Neural progenitor cell (in vitro differentiated cells): Measurements from ENCODE around the gene FCRL1. TPM values are rescaled to one million over a fixed set of nuclear protein-coding genes. Genes with fewer than 3 reads are reported as not detected.

Experiments used
- DNase-seq: peaks from one replicate; pipeline ENCODE4 v3.0.0-alpha.2; 2016; ENCODE audit warnings: low spot score
- H2AFZ ChIP-seq: fragments of 200-600 bp; sonication (generic); replicated peaks from 2 replicates; pipeline ENCODE4 v1.6.1; 2016; ENCODE audit warnings: antibody characterized with exemption
- H3F3A ChIP-seq: fragments of 200-600 bp; sonication (generic); 2 replicates; pipeline ENCODE4 v1.6.1; 2016; ENCODE audit warnings: antibody characterized with exemption, low read depth
- H3K27ac ChIP-seq: fragments of 200-600 bp; sonication (generic); 2 replicates; pipeline ENCODE4 v1.5.1; 2016; ENCODE audit warnings: mild to moderate bottlenecking
- H3K27me3 ChIP-seq: fragments of 200-600 bp; sonication (generic); 2 replicates; pipeline ENCODE4 v1.6.1; 2016; ENCODE audit warnings: mild to moderate bottlenecking, moderate library complexity
- H3K36me3 ChIP-seq: fragments of 200-600 bp; sonication (generic); 2 replicates; pipeline ENCODE4 v1.5.1; 2016
- H3K4me1 ChIP-seq: fragments of 200-600 bp; sonication (generic); 2 replicates; pipeline ENCODE4 v1.6.1; 2016; ENCODE audit warnings: mixed run types
- H3K4me2 ChIP-seq: fragments of 200-600 bp; sonication (generic); 2 replicates; pipeline ENCODE4 v1.6.1; 2016
- H3K4me3 ChIP-seq: fragments of 200-600 bp; sonication (generic); 2 replicates; pipeline ENCODE4 v1.5.1; 2016
- H3K79me2 ChIP-seq: fragments of 200-600 bp; sonication (generic); 2 replicates; pipeline ENCODE4 v1.6.1; 2016; ENCODE audit warnings: low read depth
- H3K9ac ChIP-seq: fragments of 200-600 bp; sonication (generic); 2 replicates; pipeline ENCODE4 v1.6.1; 2016
- H3K9me3 ChIP-seq: fragments of 200-600 bp; sonication (generic); 2 replicates; pipeline ENCODE4 v1.5.1; 2016; ENCODE audit warnings: low read depth
- H4K20me1 ChIP-seq: fragments of 200-600 bp; sonication (generic); 2 replicates; pipeline ENCODE4 v1.6.1; 2016; ENCODE audit warnings: low read depth
- H3K27ac Mint-ChIP-seq: 3 replicates; pipeline ENCODE4 v1.8.0; 2021; ENCODE audit warnings: mixed read lengths
- H3K27me3 Mint-ChIP-seq: 2 replicates; pipeline ENCODE4 v1.8.0; 2022; ENCODE audit warnings: low read depth, mild to moderate bottlenecking, inconsistent platforms, moderate library complexity, mixed read lengths; ENCODE audit not compliant: insufficient read depth
- H3K36me3 Mint-ChIP-seq: 3 replicates; pipeline ENCODE4 v1.8.0; 2021; ENCODE audit warnings: mixed read lengths
- H3K4me1 Mint-ChIP-seq: 3 replicates; pipeline ENCODE4 v1.8.0; 2021; ENCODE audit warnings: mixed read lengths
- H3K4me3 Mint-ChIP-seq: 3 replicates; pipeline ENCODE4 v1.8.0; 2021; ENCODE audit warnings: mild to moderate bottlenecking, moderate library complexity, mixed read lengths
- H3K9me3 Mint-ChIP-seq: 3 replicates; pipeline ENCODE4 v1.8.0; 2020; ENCODE audit warnings: mixed read lengths
- CTCF ChIP-seq: fragments of 200-600 bp; sonication (generic); IDR thresholded peaks from 2 replicates; pipeline ENCODE4 v1.5.1; 2017; ENCODE audit warnings: antibody characterized with exemption, mild to moderate bottlenecking
- EZH2 ChIP-seq: fragments of 200-600 bp; sonication (generic); IDR thresholded peaks from 2 replicates; pipeline ENCODE4 v1.6.1; 2017; ENCODE audit warnings: antibody characterized with exemption, mild to moderate bottlenecking, moderate library complexity
- EZH2phosphoT487 ChIP-seq: fragments of 200-600 bp; sonication (generic); IDR thresholded peaks from 2 replicates; pipeline ENCODE4 v1.6.1; 2017; ENCODE audit warnings: antibody characterized with exemption
- total RNA-seq: library from RNA; depleted of rRNA; stranded (reverse); fragments of >200 nt; gene quantifications from 2 replicates; pipeline ENCODE4 v1.2.3, GENCODE V29; 2015; ENCODE audit warnings: low replicate concordance

Gene FCRL1
- total RNA-seq, 1 donor from 2014 or later, result not detected

DNA sequence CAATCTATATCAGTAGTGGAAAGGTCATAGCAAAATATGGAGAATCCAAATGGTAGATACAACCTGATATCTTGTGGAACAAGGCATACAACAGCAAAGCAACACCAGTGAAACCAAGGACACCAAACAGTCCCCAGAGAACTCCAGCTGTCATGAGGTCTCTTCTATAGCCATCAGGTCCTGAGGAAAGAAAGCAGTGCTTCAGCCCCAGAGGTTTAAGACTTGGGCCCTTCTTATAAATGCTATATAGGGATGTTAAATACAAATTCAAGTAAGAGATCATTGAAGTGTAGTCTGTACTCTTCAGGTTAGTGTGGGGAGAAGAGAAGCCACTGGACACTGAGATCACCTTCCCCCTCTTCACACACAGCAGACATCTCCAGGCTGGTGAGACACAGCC, 53.1 kb downstream of the FCRL1 start:
- Mint-ChIP-seq H3K4me1 (no peaks in the 10 kb centered on the region), H3K4me3 (no peak overlapping the region), H3K27ac (no peak overlapping the region), H3K9me3 (no peaks in the 10 kb centered on the region), H3K27me3 (peaks cover 3% of the 10 kb centered on the region), H3K36me3 (no peaks in the 10 kb centered on the region)
- no peaks in the 10 kb centered on the region for H3K4me1 ChIP-seq
- no peaks in the 10 kb centered on the region for H3K27me3 ChIP-seq
- no peak for DNase-seq
- no peaks in the 10 kb centered on the region for H3K9me3 ChIP-seq
- TF ChIP-seq CTCF (no peak), EZH2 (no peak), EZH2phosphoT487 (no peak)
- H3K27ac ChIP-seq, result no peak overlapping the region
- H3K4me2 ChIP-seq, result no peak overlapping the region
- H3K4me3 ChIP-seq, result no peak overlapping the region
- no peak overlapping the region for H3K9ac ChIP-seq
- H3F3A ChIP-seq, result no peaks in the 10 kb centered on the region
- H3K36me3 ChIP-seq, result no peaks in the 10 kb centered on the region
- H2AFZ ChIP-seq, result no peak overlapping the region
- no peaks in the 10 kb centered on the region for H3K79me2 ChIP-seq
- no peaks in the 10 kb centered on the region for H4K20me1 ChIP-seq

DNA sequence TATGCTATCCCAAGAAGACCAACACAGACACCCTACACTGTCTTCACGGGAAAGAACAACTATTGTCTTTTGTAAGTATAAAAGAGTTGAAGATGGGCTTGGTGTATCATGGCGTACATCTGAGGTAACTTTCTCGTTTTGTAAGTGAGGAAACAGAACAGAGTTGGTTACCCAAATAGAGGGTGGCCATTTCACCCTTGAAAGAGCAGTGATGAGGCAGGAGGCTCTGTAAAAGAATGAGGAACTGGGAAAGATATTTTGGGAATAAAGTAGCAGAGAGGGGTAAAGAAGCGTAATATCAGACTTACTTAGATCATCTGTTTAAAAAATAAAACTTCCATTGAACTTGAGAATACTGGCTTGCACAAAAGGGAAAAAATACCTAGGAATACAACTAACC, 61.9 kb downstream of the FCRL1 start:
- H3K79me2 ChIP-seq, result no peaks in the 10 kb centered on the region
- H3K27ac ChIP-seq, result no peak overlapping the region
- Mint-ChIP-seq H3K4me1 (no peaks in the 10 kb centered on the region), H3K27me3 (no peaks in the 10 kb centered on the region), H3K9me3 (peaks cover 3% of the 10 kb centered on the region), H3K36me3 (no peaks in the 10 kb centered on the region), H3K4me3 (no peak overlapping the region), H3K27ac (no peak overlapping the region)
- TF ChIP-seq EZH2, result no peak
- TF ChIP-seq EZH2phosphoT487, result no peak
- no peak for TF ChIP-seq CTCF
- no peaks in the 10 kb centered on the region for H4K20me1 ChIP-seq
- H3K4me3 ChIP-seq, result no peak overlapping the region
- H3K36me3 ChIP-seq, result no peaks in the 10 kb centered on the region
- no peaks in the 10 kb centered on the region for H3K27me3 ChIP-seq
- no peak overlapping the region for H3K9ac ChIP-seq
- DNase-seq, result no peak
- no peak overlapping the region for H2AFZ ChIP-seq
- no peaks in the 10 kb centered on the region for H3K9me3 ChIP-seq
- H3K4me1 ChIP-seq, result peaks cover 6% of the 10 kb centered on the region
- no peak overlapping the region for H3K4me2 ChIP-seq
- no peaks in the 10 kb centered on the region for H3F3A ChIP-seq

- no peak for DNase-seq
- Histone ChIP-seq H3K36me3 (no peaks in the 10 kb centered on the region), H3K4me1 (peaks cover 6% of the 10 kb centered on the region), H4K20me1 (no peaks in the 10 kb centered on the region), H3K27ac (no peak overlapping the region), H3K9ac (no peak overlapping the region), H3K9me3 (no peaks in the 10 kb centered on the region), H3K27me3 (no peaks in the 10 kb centered on the region), H2AFZ (no peak overlapping the region), H3K4me2 (no peak overlapping the region), H3F3A (no peaks in the 10 kb centered on the region), H3K79me2 (no peaks in the 10 kb centered on the region), H3K4me3 (no peak overlapping the region)
- TF ChIP-seq EZH2phosphoT487 (no peak), EZH2 (no peak), CTCF (no peak)
- H3K4me3 Mint-ChIP-seq, result no peak overlapping the region
- no peaks in the 10 kb centered on the region for H3K36me3 Mint-ChIP-seq
- no peaks in the 10 kb centered on the region for H3K4me1 Mint-ChIP-seq
- no peaks in the 10 kb centered on the region for H3K27me3 Mint-ChIP-seq
- H3K9me3 Mint-ChIP-seq, result no peaks in the 10 kb centered on the region
- H3K27ac Mint-ChIP-seq, result no peak overlapping the region
Observed at GRCh38 chr1:157753611-157754010, 66.3 kb downstream of the FCRL1 start.

DNA sequence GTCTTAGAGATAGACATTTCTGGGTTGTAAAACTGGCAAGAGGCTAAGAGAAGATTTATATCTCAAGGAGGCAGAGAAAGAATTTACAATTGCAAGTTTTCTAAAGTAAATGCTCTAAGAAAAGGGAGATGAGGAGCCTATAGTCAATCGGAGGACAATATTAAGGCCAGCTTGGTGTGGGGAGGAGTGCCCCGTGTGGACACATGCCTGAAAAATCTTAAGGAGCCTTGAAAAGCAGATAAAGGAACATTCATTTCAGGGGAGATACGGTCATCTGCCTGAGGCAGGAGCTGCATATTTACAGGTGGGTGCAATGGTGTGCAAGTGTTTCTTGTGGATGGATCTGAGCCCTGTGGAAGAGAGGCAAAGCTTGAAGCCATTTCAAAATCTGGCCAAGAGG, 68.6 kb downstream of the FCRL1 start:
- no peak overlapping the region for H3K4me3 Mint-ChIP-seq
- H3K4me1 ChIP-seq, result peaks cover 6% of the 10 kb centered on the region
- no peaks in the 10 kb centered on the region for H3K27me3 ChIP-seq
- no peak overlapping the region for H3K9ac ChIP-seq
- no peaks in the 10 kb centered on the region for H3K79me2 ChIP-seq
- no peaks in the 10 kb centered on the region for H3K36me3 Mint-ChIP-seq
- no peak for DNase-seq
- H3K36me3 ChIP-seq, result no peaks in the 10 kb centered on the region
- no peak overlapping the region for H3K27ac ChIP-seq
- no peaks in the 10 kb centered on the region for H4K20me1 ChIP-seq
- no peaks in the 10 kb centered on the region for H3F3A ChIP-seq
- no peaks in the 10 kb centered on the region for H3K27me3 Mint-ChIP-seq
- H3K4me1 Mint-ChIP-seq, result no peaks in the 10 kb centered on the region
- TF ChIP-seq EZH2phosphoT487, result no peak
- peak; percentile 33 for TF ChIP-seq CTCF
- H3K4me3 ChIP-seq, result no peak overlapping the region
- no peak overlapping the region for H3K4me2 ChIP-seq
- no peaks in the 10 kb centered on the region for H3K9me3 Mint-ChIP-seq
- H2AFZ ChIP-seq, result peak overlapping the region; percentile 68
- H3K9me3 ChIP-seq, result no peaks in the 10 kb centered on the region
- no peak overlapping the region for H3K27ac Mint-ChIP-seq
